Gastroesophageal sphincter (tissue), 4 donors: Measurements from ENCODE around the gene RCBTB2. TPM values are rescaled to one million over a fixed set of nuclear protein-coding genes. Genes with fewer than 3 reads are reported as not detected.

Source experiments
- ATAC-seq: fragments of 150-250 bp; one replicate; pipeline ENCODE4 v1.9.1; 2016; ENCODE audit warnings: mild to moderate bottlenecking, moderate library complexity
- H3K27ac ChIP-seq, 4 donors: fragments of 200-600 bp; sonication (generic) in 3 of 4; 1 replicate in 3 of 4; 2 replicates in 1 of 4; pipeline ENCODE4 v1.5.1; 2016 to 2019
- H3K27me3 ChIP-seq: fragments of 200-600 bp; sonication (generic); one replicate; pipeline ENCODE4 v1.5.1; 2019
- H3K36me3 ChIP-seq, 2 donors: fragments of 200-600 bp; sonication (generic); one replicate each; pipeline ENCODE4 v1.5.1; 2019; ENCODE audit warnings: control low read depth in 1 of 2
- H3K4me1 ChIP-seq, 3 donors: fragments of 200-600 bp; sonication (generic); 1 replicate in 2 of 3; 2 replicates in 1 of 3; pipeline ENCODE4 v1.5.1; 2016 to 2019; ENCODE audit warnings: control low read depth in 2 of 3
- H3K4me3 ChIP-seq, 2 donors: fragments of 200-600 bp; sonication (generic); one replicate each; pipeline ENCODE4 v1.5.1; 2019; ENCODE audit warnings: mild to moderate bottlenecking in 1 of 2, moderate library complexity in 1 of 2
- H3K9me3 ChIP-seq, 3 donors: fragments of 200-600 bp; sonication (generic); one replicate each; pipeline ENCODE4 v1.5.1; 2017 to 2019; ENCODE audit warnings: control low read depth in 2 of 3
- EP300 ChIP-seq: sonication (generic); formaldehyde crosslinking; IDR thresholded peaks from one replicate; pipeline ENCODE4 v1.6.1; 2017; ENCODE audit warnings: antibody characterized with exemption, mild to moderate bottlenecking
- POLR2A ChIP-seq, 2 donors: fragments of 450-650 bp; IDR thresholded peaks; one replicate each; pipeline ENCODE4 v1.6.1; 2017; ENCODE audit warnings: antibody characterized with exemption in 2 of 2, mild to moderate bottlenecking in 2 of 2, moderate library complexity in 1 of 2
- POLR2AphosphoS5 ChIP-seq: sonication (generic); formaldehyde crosslinking; IDR thresholded peaks from one replicate; pipeline ENCODE4 v1.6.1; 2017; ENCODE audit warnings: antibody characterized with exemption
- WGBS, 2 donors: methylation state at CpG; one replicate each; pipeline ENCODE4 v1.1.5; 2018; ENCODE audit warnings: low coverage in 1 of 2; 5-methylcytosine and 5-hydroxymethylcytosine counted together
- total RNA-seq, 4 donors: library from RNA; depleted of rRNA; stranded (reverse); fragments of >200 nt; gene quantifications; one replicate each; pipeline ENCODE4 v1.1.0, GENCODE V29; 2016
- TF ChIP-seq, protein P1 (sequence below), 4 experiments: fragments of 200-600 bp in 2 of 4; fragments of 450-650 bp in 2 of 4; sonication (generic) in 1 of 4; IDR thresholded peaks; one replicate each; pipeline ENCODE4 v1.5.1; 2017 to 2019; ENCODE audit warnings: antibody characterized with exemption in 4 of 4, mild to moderate bottlenecking in 2 of 4, moderate library complexity in 2 of 4

The RCBTB2 gene
- total RNA-seq, 4 donors from 2014 or later: 14.9 to 26.1 (median 16.7) TPM

DNA sequence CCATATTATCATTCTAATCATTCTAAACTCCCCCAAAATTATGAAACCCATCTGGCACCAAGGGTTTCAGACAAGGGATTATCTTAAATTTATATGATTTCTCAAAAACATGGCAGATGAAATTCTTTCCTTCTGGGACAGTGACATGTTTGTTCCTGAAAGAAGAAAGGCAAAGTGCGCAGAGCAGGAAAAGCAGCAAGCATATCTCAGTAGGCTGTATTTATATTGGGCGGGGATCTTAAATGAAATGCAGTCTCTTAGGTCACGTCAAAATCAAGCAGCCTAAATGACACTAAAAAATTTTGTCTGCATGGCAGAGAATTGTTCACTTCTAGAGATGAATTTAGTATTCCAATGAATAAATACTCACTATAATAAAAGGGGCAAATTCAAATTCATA lies 49.3 kb downstream of the RCBTB2 start:
- no peak overlapping the region for H3K27ac ChIP-seq
- no peak for TF ChIP-seq POLR2A (IDR thresholded peaks at IDR 0.05)
- 94 to 98% methylated on average over 2 to 3 of the region's 3 CpGs for WGBS, 2 donors
- H3K4me1 ChIP-seq: no peaks in the 10 kb centered on the region
- H3K4me3 ChIP-seq: no peak overlapping the region
- H3K9me3 ChIP-seq: peaks cover 0 to 6% (median 0%) of the 10 kb centered on the region in 3 donors
- ATAC-seq: no peak
- H3K36me3 ChIP-seq: peaks cover 0 to 43% of the 10 kb centered on the region in 2 donors
- H3K27me3 ChIP-seq: no peaks in the 10 kb centered on the region

DNA sequence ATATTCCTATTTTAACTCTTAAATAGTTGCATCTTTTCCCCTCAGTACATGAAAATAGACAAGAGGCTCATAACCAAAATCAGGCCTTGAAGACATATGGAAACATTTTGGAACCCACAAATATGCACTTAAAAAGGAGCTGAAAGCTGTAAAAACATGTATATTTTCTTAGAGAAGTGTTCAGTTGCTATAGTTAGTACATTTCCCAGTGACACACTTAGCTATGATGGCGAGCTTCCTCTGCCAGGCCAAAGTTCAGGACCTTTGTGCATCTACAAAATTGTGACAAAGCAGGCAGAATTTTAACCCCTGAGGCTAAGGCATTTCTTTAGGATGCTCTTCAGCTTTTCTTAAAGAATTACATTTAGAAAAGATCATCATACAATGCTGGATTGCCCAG lies 54.5 kb downstream of the RCBTB2 start:
- no peak for ATAC-seq
- WGBS, 2 donors: 77% methylated on average over 1 of the region's 1 CpG; no CpG with 5 or more reads in 1 of the 2 donors
- Histone ChIP-seq H3K27me3 (no peaks in the 10 kb centered on the region), H3K27ac (no peak overlapping the region), H3K4me1 (no peaks in the 10 kb centered on the region), H3K9me3 (no peaks in the 10 kb centered on the region), H3K4me3 (no peak overlapping the region), H3K36me3 (peaks cover 0 to 52% of the 10 kb centered on the region in 2 donors)
- TF ChIP-seq POLR2A (IDR thresholded peaks at IDR 0.05) (no peak), EP300 (no peak), POLR2AphosphoS5 (no peak)
- TF ChIP-seq, protein P1, sequence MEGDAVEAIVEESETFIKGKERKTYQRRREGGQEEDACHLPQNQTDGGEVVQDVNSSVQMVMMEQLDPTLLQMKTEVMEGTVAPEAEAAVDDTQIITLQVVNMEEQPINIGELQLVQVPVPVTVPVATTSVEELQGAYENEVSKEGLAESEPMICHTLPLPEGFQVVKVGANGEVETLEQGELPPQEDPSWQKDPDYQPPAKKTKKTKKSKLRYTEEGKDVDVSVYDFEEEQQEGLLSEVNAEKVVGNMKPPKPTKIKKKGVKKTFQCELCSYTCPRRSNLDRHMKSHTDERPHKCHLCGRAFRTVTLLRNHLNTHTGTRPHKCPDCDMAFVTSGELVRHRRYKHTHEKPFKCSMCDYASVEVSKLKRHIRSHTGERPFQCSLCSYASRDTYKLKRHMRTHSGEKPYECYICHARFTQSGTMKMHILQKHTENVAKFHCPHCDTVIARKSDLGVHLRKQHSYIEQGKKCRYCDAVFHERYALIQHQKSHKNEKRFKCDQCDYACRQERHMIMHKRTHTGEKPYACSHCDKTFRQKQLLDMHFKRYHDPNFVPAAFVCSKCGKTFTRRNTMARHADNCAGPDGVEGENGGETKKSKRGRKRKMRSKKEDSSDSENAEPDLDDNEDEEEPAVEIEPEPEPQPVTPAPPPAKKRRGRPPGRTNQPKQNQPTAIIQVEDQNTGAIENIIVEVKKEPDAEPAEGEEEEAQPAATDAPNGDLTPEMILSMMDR (IDR thresholded peaks at IDR 0.05): no peak

DNA sequence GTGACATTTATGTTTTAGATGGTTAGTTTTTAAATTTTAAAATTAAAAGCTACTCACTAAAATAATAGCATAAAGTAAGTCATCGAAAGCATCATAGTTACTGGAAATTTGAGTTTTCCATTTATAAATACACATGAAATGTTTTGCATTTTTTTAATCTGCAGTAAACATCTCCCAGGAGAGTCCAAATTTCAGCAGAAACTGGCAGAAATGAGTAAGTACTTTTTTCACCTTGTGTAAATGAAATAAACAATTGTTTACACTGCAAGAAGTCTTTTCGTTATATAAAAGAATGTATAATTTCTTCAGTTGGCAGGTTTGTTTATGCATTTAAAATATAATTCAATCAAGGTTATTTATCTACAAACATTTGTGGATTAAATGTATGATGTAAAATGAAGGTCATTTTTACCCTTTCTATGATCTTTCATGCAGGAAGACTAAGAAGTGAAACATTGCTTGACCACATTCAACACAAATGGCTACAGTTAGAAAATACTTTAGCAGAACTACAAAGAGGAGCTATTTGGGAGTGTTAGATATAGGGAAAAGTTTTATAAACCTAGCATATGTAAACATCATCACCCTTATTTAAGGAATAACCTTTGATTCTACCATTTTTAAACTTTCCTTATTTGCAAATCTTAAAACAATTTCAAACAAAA lies 55.6 kb downstream of the RCBTB2 start:
- Histone ChIP-seq H3K4me3 (no peak overlapping the region), H3K9me3 (no peaks in the 10 kb centered on the region), H3K36me3 (peaks cover 0 to 48% of the 10 kb centered on the region in 2 donors), H3K4me1 (no peaks in the 10 kb centered on the region), H3K27me3 (no peaks in the 10 kb centered on the region), H3K27ac (no peak overlapping the region)
- WGBS, 2 donors: 79 to 83% methylated on average over 2 of the region's 2 CpGs
- no peak for TF ChIP-seq EP300
- TF ChIP-seq POLR2A (IDR thresholded peaks at IDR 0.05): no peak
- TF ChIP-seq POLR2AphosphoS5: no peak
- TF ChIP-seq, protein P1 (IDR thresholded peaks at IDR 0.05): no peak
- no peak for ATAC-seq

DNA sequence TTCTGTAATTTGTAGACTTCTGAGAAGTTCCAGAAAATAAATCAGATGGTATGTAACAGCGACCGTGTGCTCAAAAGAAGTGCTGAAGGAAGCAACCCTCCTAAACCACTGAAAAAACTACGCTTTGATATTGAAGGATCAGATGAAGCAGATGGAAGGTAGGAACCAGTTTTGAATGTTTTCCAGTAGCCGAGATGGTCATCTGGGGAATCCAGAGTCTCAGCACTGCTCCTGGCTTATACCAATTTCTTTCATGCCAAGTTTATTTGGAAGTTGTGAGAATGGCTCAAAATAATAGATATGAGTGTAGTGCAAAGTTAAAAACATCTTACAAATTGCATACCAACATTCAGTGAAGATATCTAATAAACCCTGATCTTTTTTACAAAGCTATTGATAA lies 56.2 kb downstream of the RCBTB2 start:
- H3K36me3 ChIP-seq: peaks cover 0 to 42% of the 10 kb centered on the region in 2 donors
- 54 to 64% methylated on average over 4 of the region's 4 CpGs for WGBS, 2 donors
- H3K27me3 ChIP-seq: no peaks in the 10 kb centered on the region
- ATAC-seq: no peak
- no peaks in the 10 kb centered on the region for H3K4me1 ChIP-seq
- H3K9me3 ChIP-seq: no peaks in the 10 kb centered on the region
- H3K27ac ChIP-seq: no peak overlapping the region
- H3K4me3 ChIP-seq: no peak overlapping the region
- TF ChIP-seq EP300 (no peak), POLR2A (IDR thresholded peaks at IDR 0.05) (no peak), POLR2AphosphoS5 (no peak)
- TF ChIP-seq, protein P1 (IDR thresholded peaks at IDR 0.05): no peak

DNA sequence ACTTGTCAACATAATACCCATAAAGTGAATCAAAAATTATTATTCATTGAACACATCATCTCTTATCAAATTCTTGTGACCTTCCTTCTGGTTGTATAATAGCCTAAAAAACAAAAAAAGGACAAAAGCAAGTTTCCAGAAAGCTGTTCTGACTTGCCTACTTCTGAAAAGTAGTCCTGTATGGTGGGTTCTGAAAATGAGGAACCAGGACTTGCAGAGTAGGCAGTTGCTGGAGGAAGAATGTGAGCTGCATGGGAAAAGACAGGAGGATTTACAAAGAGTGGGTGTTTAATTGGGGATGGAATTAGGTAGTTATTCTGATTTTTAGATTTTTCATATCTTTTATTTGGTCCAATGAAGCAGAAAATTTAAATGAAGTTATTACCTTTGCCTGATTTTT lies 56.7 kb downstream of the RCBTB2 start:
- H3K4me3 ChIP-seq: no peak overlapping the region
- H3K27ac ChIP-seq: no peak overlapping the region
- no peak for TF ChIP-seq EP300
- no peak for TF ChIP-seq POLR2A (IDR thresholded peaks at IDR 0.05)
- TF ChIP-seq, protein P1 (IDR thresholded peaks at IDR 0.05): no peak
- TF ChIP-seq POLR2AphosphoS5: no peak
- no peaks in the 10 kb centered on the region for H3K9me3 ChIP-seq
- ATAC-seq: no peak
- no peaks in the 10 kb centered on the region for H3K27me3 ChIP-seq
- no peaks in the 10 kb centered on the region for H3K4me1 ChIP-seq
- peaks cover 0 to 42% of the 10 kb centered on the region in 2 donors for H3K36me3 ChIP-seq
